NCI-H1092 treated with DMSO at 0.1 percent for 48 hours (cell line): Measurements from ENCODE around the gene MSMP.

Source experiments
- DNase-seq: peaks from one replicate; lab custom pipeline; 2025; lab: John Stamatoyannopoulos, UW

The MSMP gene

GRCh38 chr9:35743880-35744518 is 10.1 kb downstream of the MSMP start:
- DNase-seq: no peak

GRCh38 chr9:35743452-35743851 is 10.6 kb downstream of the MSMP start:
- no peak for DNase-seq

GRCh38 chr9:35741740-35742139 is 12.3 kb downstream of the MSMP start:
- no peak for DNase-seq

GRCh38 chr9:35740243-35740642 is 13.8 kb downstream of the MSMP start:
- no peak for DNase-seq

GRCh38 chr9:35738924-35739323 is 15.2 kb downstream of the MSMP start:
- no peak for DNase-seq

DNA sequence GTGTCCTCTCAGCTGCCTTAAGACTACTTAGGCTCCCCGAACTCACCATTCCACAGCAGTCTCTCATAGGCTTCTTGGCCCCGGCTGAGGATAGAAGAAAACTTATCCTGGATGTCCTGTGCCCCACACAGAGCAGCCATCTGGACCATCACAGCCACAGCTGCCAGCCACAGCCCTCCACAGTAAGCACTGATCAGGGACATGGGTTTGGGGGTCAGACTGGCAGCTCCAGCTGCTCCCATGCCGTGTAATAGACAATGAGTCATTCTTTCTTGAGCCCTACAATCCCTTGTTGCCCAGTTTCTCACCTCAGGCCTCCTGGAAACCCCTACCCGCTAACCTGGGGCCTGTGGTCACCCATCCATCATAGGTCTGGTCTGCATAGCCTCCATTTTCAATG is 15.9 kb downstream of the MSMP start:
- DNase-seq: no peak

- DNase-seq: no peak
Measured at GRCh38 chr9:35737143-35737542, 16.9 kb downstream of the MSMP start.

- DNase-seq: peak; percentile 68
Measured at GRCh38 chr9:35736201-35736633, 17.9 kb downstream of the MSMP start.

GRCh38 chr9:35734096-35734495 is 20.0 kb downstream of the MSMP start:
- DNase-seq: no peak

DNA sequence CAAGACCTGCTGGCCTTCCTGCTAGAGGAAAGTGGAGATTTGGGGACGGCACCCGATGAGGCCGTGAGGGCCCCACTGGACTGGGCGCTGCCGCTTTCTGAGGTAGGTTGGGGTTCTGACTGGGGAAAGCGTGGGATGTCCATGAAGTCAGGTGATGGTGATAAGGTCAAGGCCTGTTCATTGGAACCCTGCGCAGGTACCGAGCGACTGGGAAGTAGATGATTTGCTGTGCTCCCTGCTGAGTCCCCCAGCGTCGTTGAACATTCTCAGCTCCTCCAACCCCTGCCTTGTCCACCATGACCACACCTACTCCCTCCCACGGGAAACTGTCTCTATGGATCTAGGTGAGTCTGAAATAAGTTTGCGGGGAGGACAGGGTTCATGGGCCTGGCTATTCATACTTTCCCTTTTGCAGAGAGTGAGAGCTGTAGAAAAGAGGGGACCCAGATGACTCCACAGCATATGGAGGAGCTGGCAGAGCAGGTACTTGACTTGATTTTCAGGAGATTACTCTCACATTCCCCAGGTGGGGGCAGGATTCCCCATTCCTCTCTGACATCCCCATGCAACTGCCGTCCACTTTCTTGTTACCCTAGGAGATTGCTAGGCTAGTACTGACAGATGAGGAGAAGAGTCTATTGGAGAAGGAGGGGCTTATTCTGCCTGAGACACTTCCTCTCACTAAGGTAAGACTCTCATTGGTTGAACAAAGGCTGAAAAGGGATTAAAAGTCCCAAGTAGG is 21.1 kb downstream of the MSMP start:
- DNase-seq: peak; percentile 58

GRCh38 chr9:35732185-35732799 is 21.8 kb downstream of the MSMP start, which contains the start of the genes CREB3 and TLN1:
TSS of gene CREB3 (plus strand) at chr9:35732666. CDS start at chr9:35732773, 107 bp downstream.
TSS of gene TLN1 (minus strand) at chr9:35732195. CDS start at chr9:35725694, 6,501 bp downstream.
- DNase-seq: peak; percentile 98

GRCh38 chr9:35731415-35732184 is 22.5 kb downstream of the MSMP start:
- no peak for DNase-seq

- no peak for DNase-seq
Measured at GRCh38 chr9:35730486-35730854, 23.6 kb downstream of the MSMP start.

DNA sequence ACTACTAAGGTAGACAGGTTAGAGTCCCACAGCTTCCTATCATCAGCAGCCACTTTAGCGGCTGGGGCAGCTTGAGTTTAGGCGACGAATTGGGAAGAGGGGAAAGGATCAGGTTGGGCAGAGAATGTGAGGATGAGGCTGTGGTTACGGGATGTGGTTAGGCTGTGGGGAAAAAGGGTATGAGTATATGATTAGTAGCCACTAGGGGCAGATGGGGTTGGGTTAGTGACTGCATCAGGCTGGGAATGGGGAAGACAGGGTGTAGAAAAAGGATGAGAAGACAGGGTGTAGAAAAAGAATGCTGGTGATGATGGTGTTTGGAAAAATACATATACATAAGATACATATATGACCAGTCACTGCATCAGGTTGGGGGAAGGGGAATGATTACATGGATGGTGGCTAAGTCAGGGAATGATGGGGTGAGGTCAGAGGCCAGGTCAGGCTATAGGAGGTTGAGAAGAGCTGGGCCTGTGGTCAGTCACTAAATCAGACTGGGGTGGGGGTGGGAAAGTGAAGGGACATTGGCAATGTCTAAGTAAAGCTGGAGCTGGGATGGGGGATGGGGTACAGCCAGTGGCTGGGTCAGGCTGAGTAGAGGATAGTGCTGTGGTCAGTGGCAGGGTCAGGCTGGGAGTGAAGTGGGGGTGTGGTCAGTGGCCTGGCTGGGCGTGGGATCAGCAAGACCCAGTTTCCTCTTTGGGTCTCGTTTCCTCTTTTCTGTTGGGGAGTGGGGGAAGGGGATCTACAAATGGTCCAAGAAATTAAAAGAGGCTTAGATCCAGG is 24.2 kb downstream of the MSMP start:
- DNase-seq: no peak

DNA sequence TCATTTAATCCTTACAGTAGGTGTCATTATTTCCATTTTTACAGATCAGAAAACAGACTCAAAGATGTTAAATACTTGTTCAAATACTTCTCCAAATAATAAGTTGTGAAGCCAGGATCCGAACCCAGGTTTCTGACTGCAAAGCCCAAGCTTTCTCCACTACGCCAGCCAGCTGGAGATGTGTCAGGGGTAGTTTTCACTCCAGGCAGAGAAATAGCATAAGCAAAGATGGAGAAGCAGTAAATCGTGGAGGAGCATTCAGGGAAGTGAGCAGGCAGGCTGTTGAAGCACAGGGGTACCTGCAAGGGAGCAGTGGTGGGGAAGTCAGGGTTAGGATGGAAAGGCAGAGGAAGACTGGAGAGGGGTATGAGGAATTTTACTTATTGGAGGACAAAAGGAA is 25.0 kb downstream of the MSMP start:
- DNase-seq: no peak

DNA sequence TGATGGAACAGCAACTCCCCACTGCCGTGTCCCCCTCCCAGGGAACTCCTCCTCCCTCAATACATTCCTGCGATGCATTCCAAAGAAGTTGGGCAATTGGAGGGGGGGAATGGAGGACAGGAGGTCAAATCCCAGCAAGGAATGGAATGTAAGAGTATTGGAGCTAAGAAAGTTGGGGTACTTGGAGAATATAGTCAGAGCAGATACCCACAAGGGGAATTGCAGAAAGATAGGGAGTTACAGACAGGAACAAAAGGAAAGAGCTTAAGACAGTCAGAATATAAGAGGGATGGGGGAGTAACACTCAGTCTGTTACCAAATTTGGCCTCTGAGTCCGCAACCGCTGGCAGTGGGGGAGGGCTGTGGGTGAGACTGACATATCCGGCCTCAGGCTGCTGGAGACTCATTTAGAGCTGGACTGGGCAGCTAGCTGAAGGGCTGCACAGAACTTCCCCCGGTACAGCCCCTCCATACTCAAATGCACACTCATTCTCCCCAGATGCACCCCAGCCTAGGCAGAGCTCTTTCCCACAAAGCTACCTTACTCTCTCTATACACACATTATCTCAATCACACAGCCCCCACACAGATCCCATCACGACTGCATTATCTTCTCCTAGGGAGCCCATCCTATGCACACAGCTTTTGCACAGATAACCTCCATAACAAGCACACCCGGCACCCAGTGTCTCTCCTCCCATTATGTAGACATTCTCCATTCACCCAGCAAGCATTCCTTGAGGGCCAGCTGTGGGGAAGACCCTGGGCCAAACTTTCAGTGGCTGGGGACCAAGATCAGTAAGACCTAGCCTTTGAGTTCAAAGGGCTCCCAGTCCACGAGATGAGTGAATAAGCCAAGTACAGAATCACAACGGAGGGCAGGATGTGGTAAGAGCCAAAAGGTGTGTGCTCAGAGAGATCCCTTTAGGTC is 25.8 kb downstream of the MSMP start:
- no peak for DNase-seq

DNA sequence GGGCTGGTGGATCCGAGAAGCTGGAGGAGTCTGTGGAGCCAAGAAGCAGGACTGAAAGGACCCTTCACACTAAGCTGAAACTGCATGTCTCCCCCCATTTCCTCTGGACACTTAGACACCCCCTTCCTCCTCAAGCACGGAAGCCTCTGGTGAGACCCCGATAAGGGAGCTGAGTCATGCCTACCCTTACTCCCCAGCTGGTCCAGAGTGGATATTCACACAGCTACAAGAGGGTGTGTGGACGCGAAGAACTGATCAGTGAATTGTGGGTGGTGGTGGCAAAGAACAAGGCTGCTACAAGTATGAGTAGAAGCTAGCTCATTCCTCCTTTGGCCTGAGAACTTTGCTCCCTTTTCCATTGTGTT is 26.4 kb downstream of the MSMP start:
- no peak for DNase-seq

DNA sequence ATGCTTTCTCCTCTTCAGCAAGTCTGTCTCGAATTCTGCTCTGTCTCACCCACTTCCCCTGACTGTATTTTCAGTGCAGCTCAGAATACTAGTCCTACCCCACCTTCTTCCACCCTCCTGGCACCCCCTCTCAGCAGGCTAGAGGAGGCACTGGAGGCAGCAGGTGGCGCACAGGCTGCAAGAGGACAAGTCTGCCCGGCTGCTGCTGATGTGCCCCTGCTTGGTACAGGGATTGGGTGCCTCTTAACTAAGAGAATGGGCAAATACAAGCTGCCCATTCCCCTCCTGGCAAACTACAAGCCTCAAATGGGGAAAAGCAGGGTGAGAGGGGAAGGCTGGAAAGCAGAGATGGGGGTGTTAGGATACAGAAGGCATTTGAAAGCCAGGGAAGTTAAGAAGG is 27.1 kb downstream of the MSMP start:
- no peak for DNase-seq

DNA sequence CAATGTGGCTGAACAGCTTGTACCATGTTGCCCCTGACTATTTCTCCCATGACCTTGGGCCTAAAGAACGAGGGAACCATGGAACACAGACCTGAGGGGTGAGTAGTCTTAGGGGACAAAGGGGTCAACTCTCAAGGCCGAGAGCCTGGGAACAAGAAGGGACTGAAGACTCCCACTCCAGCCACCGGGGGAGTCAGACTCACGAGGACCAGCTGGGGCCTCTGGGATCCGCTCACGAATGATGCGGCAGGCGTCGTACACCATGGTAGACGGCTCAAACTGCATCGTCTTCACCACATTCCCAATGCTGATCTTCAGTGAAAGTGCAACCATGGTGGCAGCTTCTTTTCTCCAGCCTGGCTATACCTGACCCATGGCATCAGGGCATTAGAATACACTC is 28.7 kb downstream of the MSMP start:
- DNase-seq: no peak

DNA sequence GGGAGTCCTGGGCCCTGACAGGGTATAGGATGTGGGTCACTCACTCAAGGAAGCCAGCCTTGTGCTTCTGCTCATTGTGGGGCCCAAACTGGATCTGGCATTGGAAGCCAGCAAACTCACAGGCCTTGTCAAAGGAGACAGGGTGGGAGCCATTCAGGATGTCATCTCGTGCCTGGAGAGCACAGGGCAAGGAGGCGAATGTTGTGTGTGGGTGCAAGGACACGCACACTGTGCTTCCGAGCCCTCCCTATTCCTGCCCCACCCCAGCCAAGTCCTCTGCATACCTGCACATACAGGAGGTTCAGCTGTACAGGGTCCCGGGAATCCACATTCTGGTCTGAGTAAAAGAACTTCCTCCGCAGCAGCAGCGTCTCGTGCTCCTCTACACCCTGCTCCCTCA is 30.2 kb downstream of the MSMP start:
- DNase-seq: no peak

- DNase-seq: no peak
Measured at GRCh38 chr9:35723426-35723825, 30.6 kb downstream of the MSMP start.
